GM19438 (cell line): ENCODE measurements around the gene NOS1AP.
"Not testable (repeated sequence)": the region's sequence is repeated elsewhere in the genome, so short reads cannot be mapped to it uniquely, and the experiment has no call there.

ENCODE experiments used
- ATAC-seq: cut with Tn5 transposase; IDR thresholded peaks from one replicate; pipeline ENCODE4 v1.9.1; 2021; ENCODE audit warnings: low read depth; ENCODE audit not compliant: unreplicated experiment

NOS1AP gene

DNA sequence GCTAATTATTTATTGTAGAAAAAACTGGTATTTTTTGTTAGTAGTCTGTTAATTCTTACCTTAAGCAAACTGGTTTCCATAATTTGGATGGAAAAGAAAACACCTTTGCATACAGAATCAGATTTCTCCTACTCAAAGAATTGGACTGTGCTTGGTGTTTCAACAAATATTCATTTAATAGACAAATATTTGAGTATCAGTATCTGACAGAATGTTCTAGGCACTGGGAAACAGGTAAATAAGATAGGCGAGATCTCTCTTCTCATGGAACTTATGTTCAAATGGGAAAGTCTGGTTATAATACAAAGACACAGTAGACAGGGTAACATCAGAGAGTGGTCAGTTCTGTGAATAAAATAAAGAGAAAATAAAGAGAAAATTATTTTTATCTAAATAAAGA lies 119.9 kb downstream of the NOS1AP start:
- ATAC-seq: no peak

DNA sequence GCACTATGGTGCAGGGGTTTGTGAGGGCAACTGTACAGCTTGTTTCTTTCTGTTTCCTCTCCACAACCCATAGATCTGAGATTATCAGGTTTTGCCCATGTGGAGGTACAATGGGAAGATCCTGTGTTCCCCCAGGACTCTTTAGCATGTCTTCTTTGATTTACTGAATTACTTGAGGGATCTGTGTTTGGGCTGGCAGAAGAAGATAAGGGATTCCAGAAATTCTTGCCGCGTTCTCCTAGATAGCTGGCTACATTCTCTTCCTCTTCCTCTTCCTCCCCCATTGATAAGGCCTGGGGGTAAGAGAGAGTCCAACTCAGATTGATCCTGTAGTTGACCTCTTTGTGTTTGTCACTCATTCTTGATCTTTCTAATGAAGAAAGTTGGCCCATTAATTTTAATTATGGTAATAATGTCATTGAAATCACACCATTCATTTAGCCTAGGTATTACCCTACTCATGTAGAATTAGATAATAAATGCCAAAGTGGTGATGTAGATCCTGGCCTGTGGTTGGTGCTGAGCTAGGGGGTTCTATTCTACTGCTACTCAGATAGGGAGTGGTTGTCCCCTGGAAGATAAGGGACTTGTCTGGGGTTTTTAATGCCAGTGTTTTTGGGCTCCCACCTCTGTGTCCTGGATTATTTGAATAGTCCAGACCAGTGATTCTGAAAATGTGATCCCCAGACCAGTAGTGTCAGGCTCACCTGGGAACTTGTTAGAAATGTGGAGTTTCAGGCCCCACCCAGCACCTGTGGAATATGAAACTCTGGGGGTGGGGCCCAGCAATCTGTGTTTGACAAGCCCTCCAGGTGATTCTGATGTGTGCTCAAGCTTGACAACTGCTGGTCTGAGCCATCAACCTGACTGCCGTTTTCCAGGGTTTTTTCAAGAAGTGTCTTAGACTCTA lies 122.2 kb downstream of the NOS1AP start:
- no peak for ATAC-seq

DNA sequence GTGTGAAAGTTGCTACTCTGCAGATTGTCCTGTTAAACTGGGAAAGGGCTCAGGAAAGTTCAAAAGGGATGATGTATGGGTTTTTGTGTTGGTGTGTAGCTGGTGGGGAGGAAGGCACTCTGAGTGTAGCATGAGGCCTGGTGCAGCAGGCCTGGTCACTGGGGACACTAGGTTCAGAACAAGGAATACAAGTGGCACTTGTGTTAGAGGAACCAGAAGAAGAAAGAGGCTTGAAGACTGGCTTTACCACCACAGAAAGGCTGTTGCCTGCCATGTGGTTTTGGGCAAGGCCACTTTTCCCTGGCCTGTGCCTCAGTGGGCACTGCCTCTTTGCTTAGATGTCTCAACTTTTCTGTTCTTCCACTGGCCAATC lies 122.8 kb downstream of the NOS1AP start:
- no peak for ATAC-seq

DNA sequence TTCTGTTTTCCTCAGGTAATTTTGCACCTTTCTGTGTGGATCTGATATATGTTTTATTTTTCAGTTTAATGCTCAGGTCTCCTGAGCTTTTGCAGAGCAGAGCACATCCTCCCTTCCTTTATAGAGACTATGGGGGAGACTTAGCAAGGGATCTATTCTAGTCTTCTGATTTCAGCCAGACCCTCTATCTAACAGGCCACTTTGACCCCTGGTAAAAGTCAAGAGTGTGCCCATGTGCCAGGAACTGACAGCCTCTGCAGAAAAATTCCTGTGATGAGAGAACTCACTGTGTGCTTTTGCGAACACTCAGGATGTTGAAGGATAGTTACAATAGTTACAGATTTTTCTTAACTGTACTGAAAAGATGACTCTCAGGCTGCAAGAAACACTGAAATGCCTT lies 123.3 kb downstream of the NOS1AP start:
- no peak for ATAC-seq

DNA sequence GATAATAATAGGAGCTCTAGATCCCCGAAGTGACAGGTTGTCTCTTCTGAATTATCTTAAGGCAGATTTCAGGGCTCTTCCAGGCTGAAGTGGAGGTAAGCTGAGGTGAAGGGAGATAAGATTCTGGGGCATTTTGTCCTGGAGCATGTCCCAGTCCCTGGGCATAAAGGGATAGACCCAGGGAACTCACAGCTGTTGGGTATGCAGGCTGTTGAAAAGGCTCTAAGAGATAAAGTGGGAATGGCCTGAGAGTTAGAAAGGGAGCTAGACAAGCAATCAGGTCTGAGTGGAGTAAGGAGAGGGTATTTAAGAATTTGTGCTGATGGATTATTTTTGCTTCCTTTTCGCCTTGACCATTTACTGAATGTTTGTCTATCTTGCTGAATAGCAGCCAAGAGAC lies 123.7 kb downstream of the NOS1AP start:
- ATAC-seq: no peak

DNA sequence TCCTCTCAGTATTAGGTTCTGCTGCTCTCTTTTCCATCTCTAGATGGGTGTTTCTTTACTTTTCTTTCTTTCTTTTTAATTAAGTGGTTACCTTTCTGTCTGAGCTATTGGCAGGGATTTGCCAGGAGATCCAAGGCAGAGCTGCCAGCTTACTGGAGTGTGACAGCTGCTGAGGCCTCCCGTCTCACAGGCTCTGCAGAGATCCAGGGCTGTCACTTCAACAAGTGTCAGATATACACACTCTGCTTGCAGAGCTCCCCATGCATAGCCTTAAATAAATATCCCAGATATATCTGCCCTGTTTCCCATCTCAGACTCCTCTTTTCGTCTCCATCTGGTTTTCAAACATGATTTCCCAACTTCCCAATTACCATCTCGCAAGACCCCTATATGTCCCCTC lies 124.3 kb downstream of the NOS1AP start:
- ATAC-seq: no peak

DNA sequence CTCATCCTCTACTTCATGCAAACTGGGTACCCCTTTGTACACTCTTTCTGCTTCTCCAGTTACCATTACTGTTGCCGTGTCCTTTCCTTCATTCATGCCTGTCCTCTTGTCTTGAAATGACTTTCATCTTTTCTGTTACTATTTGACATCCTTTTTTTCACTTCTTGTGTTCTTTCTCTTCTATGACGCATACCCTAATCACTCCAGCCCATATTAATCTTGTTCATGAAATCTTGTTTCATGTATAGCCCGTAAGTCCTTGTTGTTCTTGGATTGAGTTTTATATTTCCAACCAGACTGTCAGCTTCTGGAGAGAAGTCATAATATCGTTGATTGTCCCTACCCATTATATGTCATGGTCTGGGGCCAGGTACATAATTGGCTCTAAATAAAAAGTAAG lies 126.1 kb downstream of the NOS1AP start:
- ATAC-seq: no peak

DNA sequence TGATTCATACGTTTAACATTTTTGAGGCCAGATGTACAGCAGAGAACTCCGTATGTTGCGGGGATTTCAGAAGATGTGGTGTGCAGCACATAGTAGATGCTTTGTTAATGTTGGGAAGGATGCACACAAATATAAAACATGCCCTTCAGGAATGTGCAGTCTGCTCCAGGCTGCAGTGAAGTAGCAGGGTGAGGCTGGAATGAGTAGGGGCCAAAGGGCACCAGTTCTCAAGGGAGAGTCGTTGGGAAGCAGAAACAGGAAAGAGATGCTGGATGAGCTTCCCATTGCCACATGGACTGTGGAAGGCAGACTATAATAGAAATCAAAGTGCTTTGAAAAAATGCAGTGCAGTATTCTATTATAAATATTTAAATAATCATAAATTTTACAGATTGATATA lies 126.9 kb downstream of the NOS1AP start:
- no peak for ATAC-seq

DNA sequence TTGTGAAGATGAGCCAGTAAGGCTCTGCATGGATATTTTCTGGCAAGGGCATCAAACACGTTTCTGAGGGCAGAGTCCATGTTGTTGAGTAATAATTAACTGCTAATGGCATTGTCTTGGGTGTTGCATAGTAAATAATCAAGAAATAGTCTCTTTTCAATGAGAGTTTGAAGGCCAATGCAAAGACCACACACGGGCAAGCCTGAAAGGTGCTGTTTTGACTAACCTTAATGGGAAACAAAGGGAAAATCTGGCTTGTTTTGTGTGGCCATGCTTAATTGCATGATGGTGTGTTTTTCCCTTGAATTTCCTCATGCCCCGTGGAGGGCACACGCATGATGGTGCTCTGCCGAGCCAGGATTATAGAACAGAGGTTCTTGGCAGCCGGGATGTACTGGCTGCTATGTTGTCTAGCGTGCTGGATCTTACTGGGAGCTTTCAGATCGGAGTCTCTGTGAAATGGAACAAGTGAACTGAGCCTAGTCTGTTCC lies 127.6 kb downstream of the NOS1AP start:
- ATAC-seq: no peak

DNA sequence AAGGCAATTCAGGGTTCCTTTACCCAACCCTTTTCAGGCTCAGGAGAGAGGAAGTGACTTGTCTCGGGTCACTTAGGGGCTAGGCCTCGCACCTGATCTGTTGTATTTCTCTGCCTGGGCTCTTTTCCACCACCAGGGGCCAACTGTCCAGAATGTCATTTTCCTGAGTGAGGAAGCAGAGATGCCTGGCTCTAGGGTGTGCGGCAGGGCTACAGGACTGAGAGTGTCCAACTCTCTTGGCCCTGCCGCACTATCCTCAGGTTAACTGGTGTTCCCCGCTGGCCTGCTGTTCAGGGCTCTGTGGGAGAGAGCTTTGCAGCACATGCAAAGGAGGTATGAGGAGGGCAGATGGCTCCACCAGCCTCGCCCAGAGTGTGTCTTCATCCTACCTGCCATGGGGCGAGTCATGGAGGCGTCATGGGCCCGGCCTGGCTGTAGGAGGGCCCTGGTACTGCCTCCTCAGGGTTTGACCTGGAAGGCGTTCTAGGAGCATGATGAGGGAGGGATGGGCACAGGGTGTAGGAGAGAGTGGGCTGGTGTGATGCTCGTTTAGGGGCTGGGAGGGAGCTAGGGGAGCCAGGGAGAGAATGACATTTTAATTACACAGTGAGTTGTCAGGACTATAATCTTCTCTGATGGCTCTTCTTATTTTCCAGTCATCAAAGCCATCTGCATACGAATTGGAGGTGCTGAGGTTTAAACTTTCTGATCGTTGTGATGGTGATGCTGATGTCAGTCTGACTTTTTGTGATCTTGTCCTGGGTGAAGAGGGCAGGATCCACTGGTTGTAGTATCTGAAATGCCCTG lies 128.3 kb downstream of the NOS1AP start:
- no peak for ATAC-seq

DNA sequence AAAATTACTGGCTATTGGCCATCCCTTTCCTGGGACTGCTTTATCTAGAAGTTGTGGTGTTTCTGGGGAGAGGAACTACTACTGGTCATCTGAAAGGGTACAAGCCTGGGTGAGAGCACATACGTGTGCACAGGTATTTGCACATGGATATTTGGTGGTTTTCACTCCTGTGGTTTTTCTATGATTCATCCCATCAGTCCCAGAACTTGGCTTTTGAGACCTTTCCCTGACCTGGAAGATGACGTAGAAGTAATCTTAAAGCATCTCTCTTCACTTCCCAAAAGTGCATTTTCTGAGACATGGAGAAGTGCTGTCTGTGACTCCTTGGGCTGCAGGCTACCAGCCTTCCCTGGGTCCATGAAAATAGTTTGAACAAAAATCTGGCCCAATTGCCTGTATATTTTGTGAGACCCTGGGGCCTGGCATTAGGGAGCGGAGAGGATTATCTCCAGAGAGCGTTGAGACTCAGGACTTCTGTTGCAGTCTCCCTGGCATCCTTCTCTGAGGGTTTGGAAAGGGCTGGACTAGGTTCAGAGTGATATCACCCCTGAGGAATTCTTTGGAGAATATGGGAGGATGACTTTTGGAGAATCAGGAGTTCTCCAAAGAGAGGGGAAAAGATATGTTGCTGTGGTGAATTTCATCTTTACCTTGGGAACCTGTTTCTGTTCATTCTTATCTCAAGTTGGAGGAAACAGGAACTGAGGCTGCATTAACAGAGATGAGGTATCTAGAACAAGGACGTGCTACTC lies 130.8 kb downstream of the NOS1AP start:
- ATAC-seq: no peak

DNA sequence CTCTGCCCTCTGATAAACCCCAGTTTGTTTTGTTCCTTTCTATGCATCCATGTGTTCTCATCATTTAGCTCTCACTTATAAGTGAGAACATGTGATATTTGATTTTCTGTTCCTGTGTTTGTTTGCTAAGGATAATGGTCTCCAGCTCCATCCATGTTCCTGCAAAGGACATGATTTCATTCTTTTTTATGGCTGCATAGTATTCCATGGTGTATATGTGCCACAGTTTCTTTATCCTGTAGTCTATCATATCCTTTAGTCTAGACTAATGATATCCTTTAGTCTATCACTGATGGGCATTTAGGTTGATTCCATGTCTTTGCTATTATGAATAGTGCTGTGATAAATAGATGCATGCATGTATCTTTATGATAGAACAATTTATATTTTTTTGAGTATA lies 131.6 kb downstream of the NOS1AP start:
- ATAC-seq: not testable (repeated sequence)

DNA sequence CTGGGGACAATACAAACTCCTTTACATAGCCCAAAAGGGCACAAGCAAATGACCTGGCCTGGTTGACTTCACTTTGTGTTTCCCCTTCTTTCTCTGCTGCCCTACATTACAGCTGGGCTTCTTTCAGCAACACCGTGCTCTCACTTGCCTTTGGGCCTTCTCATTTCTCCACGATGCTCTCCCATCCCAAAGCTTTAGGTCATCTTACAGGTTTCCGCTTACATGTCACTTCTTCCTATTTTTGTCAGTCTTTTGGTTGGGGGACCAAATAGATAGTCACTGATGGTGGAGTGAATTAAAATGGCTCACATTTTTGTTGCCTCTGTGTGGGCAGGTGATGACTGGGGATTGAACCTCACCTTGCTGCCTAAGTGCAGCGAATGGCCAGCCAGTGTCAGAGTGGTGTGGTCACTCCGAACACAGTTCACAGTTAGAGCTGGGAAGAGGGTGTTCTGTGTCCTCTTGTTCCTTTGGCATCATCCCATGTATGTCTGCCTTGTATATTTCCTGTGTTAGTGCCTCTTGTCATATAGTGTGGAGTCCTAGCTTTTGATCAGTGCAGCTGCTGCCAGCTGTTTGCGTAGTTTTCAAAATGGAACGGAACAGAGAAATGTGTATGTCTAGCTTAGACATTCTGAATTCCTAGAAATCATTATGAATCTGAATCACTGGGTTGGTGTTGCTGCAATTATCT lies 134.8 kb downstream of the NOS1AP start:
- ATAC-seq: no peak

DNA sequence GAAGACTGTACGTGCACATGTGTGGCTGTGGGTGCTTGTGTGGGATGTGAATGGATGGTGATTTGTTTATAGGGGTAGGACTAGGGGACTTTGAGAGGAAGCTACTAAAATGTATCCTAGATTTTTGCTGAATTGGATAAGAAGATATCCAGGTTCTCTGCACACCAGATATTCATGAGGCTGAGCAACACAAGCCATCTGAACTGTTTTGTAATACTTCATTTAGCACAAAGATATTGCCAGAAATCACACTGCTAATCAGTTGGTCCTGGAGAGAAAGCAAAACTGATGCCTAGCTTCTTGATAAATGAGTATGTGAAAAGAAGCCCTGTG lies 135.3 kb downstream of the NOS1AP start:
- ATAC-seq: no peak

DNA sequence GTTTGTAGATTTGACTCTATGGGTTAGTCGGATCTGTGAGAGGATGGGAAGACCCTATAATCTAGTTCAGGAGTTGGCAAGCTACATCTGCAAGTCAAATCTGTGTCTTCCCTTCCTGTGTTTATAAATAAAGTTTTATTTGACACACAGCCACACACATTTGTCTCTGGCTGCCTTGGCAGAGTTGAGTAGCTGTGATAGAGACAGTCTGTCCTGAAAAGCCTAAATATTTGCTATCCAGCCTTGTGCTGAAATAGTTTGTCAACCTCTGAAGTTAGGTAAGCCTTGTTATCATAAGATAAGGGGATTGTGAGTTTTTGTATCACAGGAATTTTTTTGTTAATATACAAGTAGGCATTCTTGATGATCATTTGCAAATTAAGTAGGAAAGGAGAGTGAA lies 136.8 kb downstream of the NOS1AP start:
- ATAC-seq: no peak

DNA sequence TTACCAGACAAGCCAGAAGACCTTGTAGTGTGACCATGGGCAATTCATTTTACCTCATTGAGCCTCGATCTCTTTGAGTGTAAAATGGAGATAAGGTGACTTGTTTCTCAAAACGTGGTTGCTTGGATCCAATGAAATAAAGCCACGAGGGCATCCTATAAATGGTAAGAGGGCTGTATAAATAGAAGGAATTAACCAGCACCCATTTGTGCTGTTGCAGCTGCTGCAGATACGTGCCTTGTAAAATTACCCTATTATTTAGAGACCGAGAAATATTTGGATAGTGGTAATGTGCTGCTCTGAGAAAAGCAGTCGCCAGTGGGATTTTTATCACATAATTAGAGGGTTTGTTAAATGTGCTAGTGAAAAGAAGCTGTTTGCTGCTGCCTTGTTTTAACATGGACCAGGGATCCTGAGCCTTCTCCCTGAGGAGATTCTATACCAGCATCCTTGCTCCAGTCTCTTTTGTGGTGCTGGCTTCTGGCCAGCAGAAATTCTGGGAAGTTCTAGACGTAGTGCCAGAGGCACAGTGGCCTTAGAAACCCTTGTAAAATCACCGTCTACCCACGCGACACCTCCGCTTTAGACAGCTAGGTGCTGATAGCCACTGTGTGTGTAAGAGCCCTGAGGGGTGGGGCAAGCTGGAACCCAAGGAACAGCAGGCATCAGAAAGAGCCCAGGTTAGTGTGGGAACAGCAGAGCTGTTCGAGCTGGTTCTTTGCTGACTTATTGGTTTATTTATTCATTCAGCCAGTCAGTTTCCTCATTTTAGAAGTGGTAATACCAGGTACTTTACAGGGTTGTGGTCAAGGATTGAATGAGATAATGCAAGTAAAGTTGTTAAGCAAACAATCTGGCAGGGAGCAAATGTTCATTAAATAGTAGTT lies 137.5 kb downstream of the NOS1AP start:
- no peak for ATAC-seq

DNA sequence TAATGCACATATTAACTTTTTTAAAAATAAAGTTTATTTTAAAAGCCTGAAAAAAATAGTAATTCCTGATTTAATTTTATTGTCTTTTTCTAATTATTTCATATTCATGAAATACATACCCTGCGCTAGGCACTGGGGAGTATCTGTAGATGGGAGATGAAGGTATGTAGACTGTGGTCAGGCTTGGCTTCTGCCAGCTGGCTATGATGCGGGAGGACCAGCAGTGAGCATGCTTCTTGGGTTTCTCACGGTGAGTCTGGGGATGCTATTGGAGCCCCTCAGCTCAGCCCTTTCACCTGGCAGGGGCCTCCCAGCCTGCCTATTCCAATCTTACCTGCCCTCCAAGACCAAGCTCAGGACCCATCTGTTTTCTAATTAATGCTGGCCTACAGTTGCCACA lies 138.4 kb downstream of the NOS1AP start:
- no peak for ATAC-seq

DNA sequence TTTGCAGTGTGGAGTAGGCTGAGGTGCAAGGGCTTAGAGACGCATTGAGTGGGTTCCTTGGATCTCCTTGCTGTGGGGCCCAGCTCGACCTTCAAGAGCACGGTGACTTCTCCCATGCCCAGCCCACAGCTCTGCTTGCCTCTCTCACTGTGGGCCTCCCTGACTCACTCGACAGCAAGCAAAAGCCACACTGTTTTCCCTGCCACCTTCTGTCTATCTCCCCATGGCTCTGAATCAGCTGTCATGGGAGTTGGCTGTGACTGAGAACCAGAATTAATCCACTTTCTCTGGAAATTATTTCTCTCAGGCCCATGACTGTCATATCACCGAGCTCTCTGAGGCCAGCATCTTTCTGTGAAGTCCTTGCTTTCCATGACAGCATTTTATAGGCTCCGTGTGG lies 140.7 kb downstream of the NOS1AP start:
- no peak for ATAC-seq

DNA sequence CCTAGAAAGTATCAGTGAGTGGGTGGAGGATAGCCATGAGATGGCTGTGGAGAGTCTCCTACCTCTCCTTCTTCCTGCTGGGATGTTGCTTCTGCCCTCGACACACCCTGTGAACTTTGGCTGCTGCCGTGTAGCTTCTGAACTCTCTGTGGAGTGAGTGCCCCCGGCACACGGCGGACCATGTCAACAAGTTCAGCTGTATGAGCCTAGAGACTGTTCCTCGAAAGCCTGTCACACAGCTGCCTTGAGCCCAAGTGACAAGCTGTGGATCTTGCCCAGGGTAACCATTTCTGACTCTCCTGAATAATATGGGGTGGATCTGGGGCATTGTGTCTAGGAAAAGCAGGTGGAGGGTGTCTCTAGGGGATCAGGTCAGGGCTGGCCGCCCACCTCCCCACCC lies 143.2 kb downstream of the NOS1AP start:
- no peak for ATAC-seq
